ENCODE data around the gene ETNK2. TPM values are rescaled to one million over a fixed set of nuclear protein-coding genes. Genes with fewer than 3 reads are reported as not detected.

The ETNK2 gene
- total and polyA plus RNA-seq, 2 of the 8 experiments (the other 6 are each of a cell fraction or from before 2014, with no cell fraction given) = 20.1 to 26.7 TPM

- TF ChIP-seq CTCF (IDR thresholded peaks at IDR 0.05; ENCODE audit: control extremely low read depth in 1 of 3, insufficient read depth in 1 of 3, low read depth in 1 of 3, low read length in 3 of 3) = peak in 2 of 3 experiments; percentile 90 to 91; a peak in 3 of 4 replicates
Measured at GRCh38 chr1:204127597-204128242, 24.1 kb downstream of the ETNK2 start (continued).
